K562 (cell line): Measurements from ENCODE around the gene PNPLA2. TPM values are rescaled to one million over a fixed set of nuclear protein-coding genes. Genes with fewer than 3 reads are reported as not detected.

Experiments
- ARHGAP35 ChIP-seq: fragments of 450-650 bp; IDR thresholded peaks from 2 replicates; pipeline ENCODE4 v1.6.1; 2018; ENCODE audit not compliant: partially characterized antibody
- CBX3 ChIP-seq, 2 experiments: IDR thresholded peaks; 1 replicate in 1 of 2; 2 replicates in 1 of 2; pipeline ENCODE4 v1.6.1; 2012; ENCODE audit warnings: inconsistent platforms in 2 of 2, low read length in 2 of 2, borderline replicate concordance in 1 of 2, control low read depth in 1 of 2
- EGR1 ChIP-seq: fragments of 450-650 bp; conservative IDR thresholded peaks from 2 replicates; pipeline ENCODE4 v1.6.1; 2017; ENCODE audit warnings: mild to moderate bottlenecking
- KAT7 ChIP-seq: sonication (generic); formaldehyde crosslinking; IDR thresholded peaks from 2 replicates; pipeline ENCODE4 v1.8.0; 2022; ENCODE audit warnings: missing genetic modification reagents, mild to moderate bottlenecking, borderline replicate concordance
- MCM5 ChIP-seq: fragments of 450-650 bp; IDR thresholded peaks from 2 replicates; pipeline ENCODE4 v1.6.1; 2016; ENCODE audit warnings: low read depth
- PPARD ChIP-seq: fragments of 250-450 bp; sonication (Bioruptor Pico); IDR thresholded peaks from 2 replicates; pipeline ENCODE4 v1.8.0; 2022; ENCODE audit warnings: inconsistent platforms, mild to moderate bottlenecking, moderate library complexity
- RFX5 ChIP-seq: IDR thresholded peaks from 2 replicates; pipeline ENCODE4 v1.6.1; 2011; ENCODE audit warnings: low read depth, mild to moderate bottlenecking, improper control_type of control experiment, low read length
- RHOXF2B ChIP-seq: fragments of 250-450 bp; sonication (Bioruptor Pico); conservative IDR thresholded peaks from 2 replicates; pipeline ENCODE4 v1.5.1; 2021
- SREBF2 ChIP-seq: sonication (generic); formaldehyde crosslinking; IDR thresholded peaks from 2 replicates; pipeline ENCODE4 v1.4.0; 2020; ENCODE audit warnings: mild to moderate bottlenecking, missing genetic modification reagents
- TAF9B ChIP-seq: fragments of 450-650 bp; IDR thresholded peaks from 2 replicates; pipeline ENCODE4 v1.6.1; 2018; ENCODE audit warnings: mild to moderate bottlenecking; ENCODE audit not compliant: partially characterized antibody
- ZBTB7A ChIP-seq: IDR thresholded peaks from 2 replicates; pipeline ENCODE4 v1.6.1; 2011; ENCODE audit warnings: low read depth, mild to moderate bottlenecking, low read length, moderate library complexity, borderline replicate concordance; ENCODE audit not compliant: control insufficient read depth
- polyA plus RNA-seq, 8 experiments: library from polyadenylated mRNA; depleted of rRNA in 4 of 8; stranded (reverse) in 5 of 8; unstranded in 3 of 8; fragments of >200 nt; fragmentation: Nextera tagmentation in 2 of 8; fragmentation: Illumina TruSeq in 1 of 8; extraction: Ambion mirVana in 2 of 8; extraction: Trizol in 1 of 8; gene quantifications; 2 replicates each; pipeline versions ENCODE4 v1.2.1 to v1.2.3, GENCODE V29; 2011 to 2014; ENCODE audit warnings: inconsistent platforms in 1 of 8, missing spikeins in 1 of 8
- total RNA-seq, 7 experiments: library from RNA; depleted of rRNA in 6 of 7; stranded (reverse); fragments of >200 nt in 6 of 7; fragmentation: Illumina TruSeq in 2 of 7; extraction: Trizol in 2 of 7; gene quantifications; 2 replicates each; pipeline versions ENCODE4 v1.2.1 to v1.2.3, GENCODE V29; 2011 to 2021; ENCODE audit warnings: low replicate concordance in 1 of 7
- TF ChIP-seq, protein P1 (sequence below), 2 experiments: fragments of 450-650 bp; formaldehyde crosslinking in 1 of 2; IDR thresholded peaks; 2 replicates each; pipeline versions ENCODE4 v1.4.0 to v1.6.1; 2014 to 2020; ENCODE audit warnings: mild to moderate bottlenecking in 2 of 2, borderline replicate concordance in 1 of 2, low read depth in 1 of 2
- TF ChIP-seq, protein P2 (sequence below): sonication (generic); formaldehyde crosslinking; IDR thresholded peaks from 2 replicates; pipeline ENCODE4 v1.9.0; 2022; ENCODE audit warnings: mild to moderate bottlenecking, missing genetic modification reagents
- TF ChIP-seq, protein P3 (sequence below), 2 experiments: IDR thresholded peaks; 2 replicates each; pipeline ENCODE4 v1.6.1; 2011; ENCODE audit warnings: borderline replicate concordance in 1 of 2, control low read depth in 1 of 2, low read depth in 1 of 2, low read length in 1 of 2, mild to moderate bottlenecking in 1 of 2, mixed read lengths in 1 of 2, moderate library complexity in 1 of 2; ENCODE audit not compliant: insufficient read depth in 1 of 2, insufficient read length in 1 of 2, poor library complexity in 1 of 2, severe bottlenecking in 1 of 2; ENCODE audit errors: extremely low read depth in 1 of 2
- TF ChIP-seq, protein P4 (sequence below): fragments of 250-450 bp; sonication (Bioruptor Pico); IDR thresholded peaks from 2 replicates; pipeline ENCODE4 v1.5.0; 2020; ENCODE audit warnings: mild to moderate bottlenecking

The PNPLA2 gene
- total and polyA plus RNA-seq, 9 of the 15 experiments (the other 6 are each of a cell fraction or from before 2014, with no cell fraction given): 0.39 to 87.1 (median 8.4) TPM

DNA sequence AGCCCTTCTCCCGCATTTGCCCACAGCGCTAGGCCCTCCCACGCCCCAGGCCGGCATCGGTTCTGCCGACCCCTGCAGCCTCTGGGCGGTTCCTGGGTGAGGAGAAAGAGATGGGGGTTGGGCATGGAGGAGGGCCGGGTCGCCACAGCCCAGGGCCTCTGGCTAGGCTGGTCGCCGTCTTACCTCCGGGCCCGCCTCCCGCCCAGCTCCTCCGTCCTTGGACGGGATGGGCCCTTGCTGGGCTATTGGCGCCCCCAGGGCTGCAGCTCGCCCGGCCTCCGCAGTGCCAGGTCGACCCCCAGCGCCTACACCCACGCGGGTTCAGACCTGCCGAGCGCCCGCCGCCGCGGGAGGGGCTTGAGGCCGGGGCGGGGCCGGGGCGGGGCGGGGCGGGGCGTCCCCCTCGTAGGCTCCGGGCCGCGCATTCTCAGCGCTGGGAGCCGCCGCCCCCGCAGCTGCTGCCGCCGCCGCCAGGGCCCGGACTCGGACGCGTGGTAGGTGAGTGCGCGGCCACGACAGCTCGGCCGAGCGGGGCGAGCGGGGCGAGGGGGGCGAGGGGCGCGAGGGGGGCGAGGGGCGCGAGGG is 13.9 kb downstream of the PNPLA2 start, which contains the start of gene CD151 (continued):
- TF ChIP-seq ZBTB7A: peak; percentile 68; the same call in 1 of the 2 replicates
- TF ChIP-seq KAT7 (CRISPR knock-in tag): peak; percentile 41; the same call in 1 of the 2 replicates
- TF ChIP-seq, protein P1, sequence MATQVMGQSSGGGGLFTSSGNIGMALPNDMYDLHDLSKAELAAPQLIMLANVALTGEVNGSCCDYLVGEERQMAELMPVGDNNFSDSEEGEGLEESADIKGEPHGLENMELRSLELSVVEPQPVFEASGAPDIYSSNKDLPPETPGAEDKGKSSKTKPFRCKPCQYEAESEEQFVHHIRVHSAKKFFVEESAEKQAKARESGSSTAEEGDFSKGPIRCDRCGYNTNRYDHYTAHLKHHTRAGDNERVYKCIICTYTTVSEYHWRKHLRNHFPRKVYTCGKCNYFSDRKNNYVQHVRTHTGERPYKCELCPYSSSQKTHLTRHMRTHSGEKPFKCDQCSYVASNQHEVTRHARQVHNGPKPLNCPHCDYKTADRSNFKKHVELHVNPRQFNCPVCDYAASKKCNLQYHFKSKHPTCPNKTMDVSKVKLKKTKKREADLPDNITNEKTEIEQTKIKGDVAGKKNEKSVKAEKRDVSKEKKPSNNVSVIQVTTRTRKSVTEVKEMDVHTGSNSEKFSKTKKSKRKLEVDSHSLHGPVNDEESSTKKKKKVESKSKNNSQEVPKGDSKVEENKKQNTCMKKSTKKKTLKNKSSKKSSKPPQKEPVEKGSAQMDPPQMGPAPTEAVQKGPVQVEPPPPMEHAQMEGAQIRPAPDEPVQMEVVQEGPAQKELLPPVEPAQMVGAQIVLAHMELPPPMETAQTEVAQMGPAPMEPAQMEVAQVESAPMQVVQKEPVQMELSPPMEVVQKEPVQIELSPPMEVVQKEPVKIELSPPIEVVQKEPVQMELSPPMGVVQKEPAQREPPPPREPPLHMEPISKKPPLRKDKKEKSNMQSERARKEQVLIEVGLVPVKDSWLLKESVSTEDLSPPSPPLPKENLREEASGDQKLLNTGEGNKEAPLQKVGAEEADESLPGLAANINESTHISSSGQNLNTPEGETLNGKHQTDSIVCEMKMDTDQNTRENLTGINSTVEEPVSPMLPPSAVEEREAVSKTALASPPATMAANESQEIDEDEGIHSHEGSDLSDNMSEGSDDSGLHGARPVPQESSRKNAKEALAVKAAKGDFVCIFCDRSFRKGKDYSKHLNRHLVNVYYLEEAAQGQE (IDR thresholded peaks at IDR 0.05; ENCODE audit: borderline replicate concordance): no peak
- TF ChIP-seq, protein P1 (CRISPR knock-in tag; IDR thresholded peaks at IDR 0.05; ENCODE audit: low read depth): no peak
- no peak for TF ChIP-seq PPARD (CRISPR knock-in tag)
- no peak for TF ChIP-seq MCM5
- no peak for TF ChIP-seq SREBF2
- TF ChIP-seq, protein P2, sequence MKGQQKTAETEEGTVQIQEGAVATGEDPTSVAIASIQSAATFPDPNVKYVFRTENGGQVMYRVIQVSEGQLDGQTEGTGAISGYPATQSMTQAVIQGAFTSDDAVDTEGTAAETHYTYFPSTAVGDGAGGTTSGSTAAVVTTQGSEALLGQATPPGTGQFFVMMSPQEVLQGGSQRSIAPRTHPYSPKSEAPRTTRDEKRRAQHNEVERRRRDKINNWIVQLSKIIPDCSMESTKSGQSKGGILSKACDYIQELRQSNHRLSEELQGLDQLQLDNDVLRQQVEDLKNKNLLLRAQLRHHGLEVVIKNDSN (CRISPR knock-in tag): no peak
- TF ChIP-seq, protein P3, sequence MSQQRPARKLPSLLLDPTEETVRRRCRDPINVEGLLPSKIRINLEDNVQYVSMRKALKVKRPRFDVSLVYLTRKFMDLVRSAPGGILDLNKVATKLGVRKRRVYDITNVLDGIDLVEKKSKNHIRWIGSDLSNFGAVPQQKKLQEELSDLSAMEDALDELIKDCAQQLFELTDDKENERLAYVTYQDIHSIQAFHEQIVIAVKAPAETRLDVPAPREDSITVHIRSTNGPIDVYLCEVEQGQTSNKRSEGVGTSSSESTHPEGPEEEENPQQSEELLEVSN (IDR thresholded peaks at IDR 0.05; ENCODE audit: borderline replicate concordance in 1 of 2, extremely low read depth in 1 of 2, insufficient read depth in 1 of 2, insufficient read length in 1 of 2, low read depth in 1 of 2, low read length in 1 of 2, poor library complexity in 1 of 2, severe bottlenecking in 1 of 2): peak in 1 of 2 experiments; percentile 69
- no peak for TF ChIP-seq TAF9B
- peak; percentile 93 for TF ChIP-seq EGR1
- no peak for TF ChIP-seq ARHGAP35
- TF ChIP-seq RFX5: no peak
- TF ChIP-seq CBX3 (IDR thresholded peaks at IDR 0.05; ENCODE audit: borderline replicate concordance in 1 of 2, low read length in 2 of 2): no peak
- TF ChIP-seq, protein P4, sequence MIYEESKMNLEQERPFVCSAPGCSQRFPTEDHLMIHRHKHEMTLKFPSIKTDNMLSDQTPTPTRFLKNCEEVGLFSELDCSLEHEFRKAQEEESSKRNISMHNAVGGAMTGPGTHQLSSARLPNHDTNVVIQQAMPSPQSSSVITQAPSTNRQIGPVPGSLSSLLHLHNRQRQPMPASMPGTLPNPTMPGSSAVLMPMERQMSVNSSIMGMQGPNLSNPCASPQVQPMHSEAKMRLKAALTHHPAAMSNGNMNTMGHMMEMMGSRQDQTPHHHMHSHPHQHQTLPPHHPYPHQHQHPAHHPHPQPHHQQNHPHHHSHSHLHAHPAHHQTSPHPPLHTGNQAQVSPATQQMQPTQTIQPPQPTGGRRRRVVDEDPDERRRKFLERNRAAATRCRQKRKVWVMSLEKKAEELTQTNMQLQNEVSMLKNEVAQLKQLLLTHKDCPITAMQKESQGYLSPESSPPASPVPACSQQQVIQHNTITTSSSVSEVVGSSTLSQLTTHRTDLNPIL (CRISPR knock-in tag): no peak
- no peak for TF ChIP-seq RHOXF2B (CRISPR knock-in tag)
